Measurements from ENCODE around the gene MMP14. TPM values are rescaled to one million over a fixed set of nuclear protein-coding genes. Genes with fewer than 3 reads are reported as not detected.
A peak's percentile ranks its signal among the peaks of the same experiment; 100 is the strongest.

MMP14 gene
- total and polyA plus RNA-seq, 2 of the 13 experiments (the other 11 are each of a cell fraction or from before 2014, with no cell fraction given) = 5.2 to 9.8 TPM

- TF ChIP-seq TAF15 (IDR thresholded peaks at IDR 0.05; ENCODE audit: low read depth, low read length, poor library complexity, severe bottlenecking) (peak; percentile 14), TSC22D2 (CRISPR knock-in tag; IDR thresholded peaks at IDR 0.05; ENCODE audit: borderline replicate concordance) (no peak), ZFP91 (CRISPR knock-in tag; IDR thresholded peaks at IDR 0.05; ENCODE audit: borderline replicate concordance) (peak; percentile 27; the same call in 1 of the 2 replicates), ZNF180 (CRISPR knock-in tag; IDR thresholded peaks at IDR 0.05; ENCODE audit: borderline replicate concordance, low read depth) (0 out of 2 replicates have a peak, but pooled peaks have one; percentile 33), NFKB2 (CRISPR knock-in tag; IDR thresholded peaks at IDR 0.05; ENCODE audit: borderline replicate concordance) (peak; percentile 64; the same call in 1 of the 2 replicates), ZNF788 (CRISPR knock-in tag; IDR thresholded peaks at IDR 0.05; ENCODE audit: borderline replicate concordance) (0 out of 2 replicates have a peak, but pooled peaks have one; percentile 21), TGIF2 (CRISPR knock-in tag; IDR thresholded peaks at IDR 0.05) (no peak), FOXJ3 (CRISPR knock-in tag; IDR thresholded peaks at IDR 0.05; ENCODE audit: borderline replicate concordance) (no peak), TCF7 (IDR thresholded peaks at IDR 0.05; ENCODE audit: low read depth) (no peak), ZBTB33 (CRISPR knock-in tag; IDR thresholded peaks at IDR 0.05) (peak; percentile 63; the same call in 1 of the 2 replicates), ZNF281 (CRISPR knock-in tag; IDR thresholded peaks at IDR 0.05; ENCODE audit: borderline replicate concordance) (peak; percentile 35), ZNF777 (CRISPR knock-in tag; IDR thresholded peaks at IDR 0.05) (no peak), HNRNPK (IDR thresholded peaks at IDR 0.05; ENCODE audit: low read depth, low read length, poor library complexity, severe bottlenecking) (peak; percentile 32), RAD21 (CRISPR knock-in tag; IDR thresholded peaks at IDR 0.05) (no peak), ZNF724P (CRISPR knock-in tag; IDR thresholded peaks at IDR 0.05; ENCODE audit: borderline replicate concordance) (no peak), NFE2L1 (CRISPR knock-in tag; IDR thresholded peaks at IDR 0.05; ENCODE audit: borderline replicate concordance) (no peak), HMG20B (CRISPR knock-in tag; conservative IDR thresholded peaks at IDR 0.05) (no peak), BRCA1 (CRISPR knock-in tag; IDR thresholded peaks at IDR 0.05) (no peak)
- TF ChIP-seq, protein P1, sequence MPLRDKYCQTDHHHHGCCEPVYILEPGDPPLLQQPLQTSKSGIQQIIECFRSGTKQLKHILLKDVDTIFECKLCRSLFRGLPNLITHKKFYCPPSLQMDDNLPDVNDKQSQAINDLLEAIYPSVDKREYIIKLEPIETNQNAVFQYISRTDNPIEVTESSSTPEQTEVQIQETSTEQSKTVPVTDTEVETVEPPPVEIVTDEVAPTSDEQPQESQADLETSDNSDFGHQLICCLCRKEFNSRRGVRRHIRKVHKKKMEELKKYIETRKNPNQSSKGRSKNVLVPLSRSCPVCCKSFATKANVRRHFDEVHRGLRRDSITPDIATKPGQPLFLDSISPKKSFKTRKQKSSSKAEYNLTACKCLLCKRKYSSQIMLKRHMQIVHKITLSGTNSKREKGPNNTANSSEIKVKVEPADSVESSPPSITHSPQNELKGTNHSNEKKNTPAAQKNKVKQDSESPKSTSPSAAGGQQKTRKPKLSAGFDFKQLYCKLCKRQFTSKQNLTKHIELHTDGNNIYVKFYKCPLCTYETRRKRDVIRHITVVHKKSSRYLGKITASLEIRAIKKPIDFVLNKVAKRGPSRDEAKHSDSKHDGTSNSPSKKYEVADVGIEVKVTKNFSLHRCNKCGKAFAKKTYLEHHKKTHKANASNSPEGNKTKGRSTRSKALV (CRISPR knock-in tag; IDR thresholded peaks at IDR 0.05) = no peak
These were observed 14.3 kb upstream of the MMP14 start (continued) for GRCh38 chr14:22822016-22822570.
